ENCODE data around the gene TMEM82. TPM values are rescaled to one million over a fixed set of nuclear protein-coding genes. Genes with fewer than 3 reads are reported as not detected.
A peak's percentile ranks its signal among the peaks of the same experiment; 100 is the strongest.

TMEM82 gene
- total RNA-seq, 6 experiments from 2014 or later = not detected

DNA sequence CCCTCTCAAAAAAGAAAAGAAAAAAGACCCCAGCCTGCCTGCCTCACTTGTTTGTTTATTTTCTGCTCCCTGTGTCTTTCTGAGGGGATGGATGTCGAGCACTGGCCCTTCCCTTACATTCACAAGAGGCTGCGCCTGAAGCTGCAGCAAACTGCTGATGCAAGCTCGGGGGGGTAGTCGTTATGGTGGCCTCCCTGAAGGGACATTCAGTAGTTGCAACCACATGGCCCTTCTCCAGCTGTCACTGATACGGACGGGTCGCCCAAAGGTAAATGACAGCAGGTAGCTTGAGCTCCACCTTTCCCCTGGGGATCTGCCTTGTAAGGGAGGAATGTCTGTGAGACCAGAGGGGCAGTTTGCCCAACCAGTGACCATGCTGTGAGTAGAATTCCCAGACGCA lies 40.5 kb upstream of the TMEM82 start:
- TF ChIP-seq, protein P1, sequence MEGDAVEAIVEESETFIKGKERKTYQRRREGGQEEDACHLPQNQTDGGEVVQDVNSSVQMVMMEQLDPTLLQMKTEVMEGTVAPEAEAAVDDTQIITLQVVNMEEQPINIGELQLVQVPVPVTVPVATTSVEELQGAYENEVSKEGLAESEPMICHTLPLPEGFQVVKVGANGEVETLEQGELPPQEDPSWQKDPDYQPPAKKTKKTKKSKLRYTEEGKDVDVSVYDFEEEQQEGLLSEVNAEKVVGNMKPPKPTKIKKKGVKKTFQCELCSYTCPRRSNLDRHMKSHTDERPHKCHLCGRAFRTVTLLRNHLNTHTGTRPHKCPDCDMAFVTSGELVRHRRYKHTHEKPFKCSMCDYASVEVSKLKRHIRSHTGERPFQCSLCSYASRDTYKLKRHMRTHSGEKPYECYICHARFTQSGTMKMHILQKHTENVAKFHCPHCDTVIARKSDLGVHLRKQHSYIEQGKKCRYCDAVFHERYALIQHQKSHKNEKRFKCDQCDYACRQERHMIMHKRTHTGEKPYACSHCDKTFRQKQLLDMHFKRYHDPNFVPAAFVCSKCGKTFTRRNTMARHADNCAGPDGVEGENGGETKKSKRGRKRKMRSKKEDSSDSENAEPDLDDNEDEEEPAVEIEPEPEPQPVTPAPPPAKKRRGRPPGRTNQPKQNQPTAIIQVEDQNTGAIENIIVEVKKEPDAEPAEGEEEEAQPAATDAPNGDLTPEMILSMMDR (IDR thresholded peaks at IDR 0.05) = no peak
- Mint-ChIP-seq H3K9me3 (no peaks in the 10 kb centered on the region), H3K36me3 (ENCODE audit: low read depth) (peaks cover 11% of the 10 kb centered on the region), H3K27me3 (ENCODE audit: insufficient read depth) (peaks cover 2% of the 10 kb centered on the region; the same call in 1 of the 2 replicates), H3K4me3 (no peak overlapping the region), H3K4me1 (ENCODE audit: low read depth) (peaks cover 28% of the 10 kb centered on the region), H3K27ac (no peak overlapping the region)
- DNase-seq = no peak

DNA sequence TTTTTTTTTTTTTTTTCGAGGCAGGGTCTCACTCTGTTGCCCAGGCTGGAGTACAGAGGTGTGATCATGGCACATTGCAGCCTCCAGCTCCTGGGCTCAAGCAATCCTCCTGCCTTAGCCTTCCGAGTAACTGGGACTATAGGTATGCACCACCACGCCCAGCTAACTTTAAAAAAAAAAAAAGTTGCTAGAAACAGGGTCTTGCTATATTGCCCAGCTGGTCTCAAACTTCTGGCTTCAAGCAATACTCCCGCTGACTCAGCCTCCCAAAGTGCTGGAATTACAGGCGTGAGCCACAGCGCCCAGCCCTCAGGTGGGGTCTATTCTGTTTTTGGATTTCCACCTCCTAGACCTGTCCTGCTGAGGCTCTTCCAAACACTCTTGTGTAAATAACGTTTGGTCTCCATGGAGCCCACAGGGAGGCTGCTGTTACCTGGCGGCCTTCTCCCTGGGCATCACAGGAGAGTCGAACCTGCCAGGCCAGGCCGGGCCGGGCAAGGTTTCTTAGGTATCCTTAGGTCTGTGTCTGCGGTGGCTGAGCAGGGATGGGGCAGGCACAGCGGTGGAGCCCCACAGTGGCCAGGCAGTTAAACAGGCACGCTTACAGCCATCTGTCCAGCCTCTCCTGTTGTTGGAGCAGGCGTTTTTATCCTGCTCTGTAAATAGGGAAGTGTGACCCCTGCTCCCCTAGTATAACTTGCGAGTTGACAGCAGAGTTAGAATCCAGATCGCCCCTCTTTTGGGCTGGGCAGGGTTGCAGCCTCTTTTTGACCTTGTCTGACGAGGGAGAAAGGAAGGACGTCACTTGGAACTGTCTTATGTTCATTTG lies 39.4 kb upstream of the TMEM82 start:
- TF ChIP-seq, protein P1 (IDR thresholded peaks at IDR 0.05) = peak; percentile 43
- Mint-ChIP-seq H3K36me3 (ENCODE audit: low read depth) (peaks cover 12% of the 10 kb centered on the region), H3K27ac (peak overlapping the region; percentile 94), H3K4me1 (ENCODE audit: low read depth) (peaks cover 28% of the 10 kb centered on the region), H3K9me3 (no peaks in the 10 kb centered on the region), H3K27me3 (ENCODE audit: insufficient read depth) (peaks cover 2% of the 10 kb centered on the region; the same call in 1 of the 2 replicates), H3K4me3 (peak overlapping the region; percentile 77)
- no peak for DNase-seq

DNA sequence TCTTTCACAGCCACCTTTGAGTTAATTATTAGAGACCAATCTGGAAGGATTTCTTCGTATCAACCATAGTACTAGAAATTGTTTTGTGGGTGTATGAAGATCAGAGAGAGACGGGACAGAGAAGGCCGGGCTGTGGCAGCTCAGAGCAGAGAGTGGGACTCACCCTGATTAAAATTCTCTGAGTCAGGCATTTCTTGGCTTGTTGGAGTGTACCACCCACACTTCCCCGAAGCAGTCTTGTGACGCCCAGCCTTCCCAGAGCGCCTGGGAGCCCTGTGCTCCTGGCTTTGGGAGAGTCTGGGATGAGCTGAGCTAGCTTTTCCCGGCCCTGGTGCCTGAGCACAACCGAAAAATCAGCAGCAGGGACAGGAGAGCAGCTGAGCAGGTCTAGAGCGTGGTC lies 38.7 kb upstream of the TMEM82 start:
- Mint-ChIP-seq H3K9me3 (no peaks in the 10 kb centered on the region), H3K4me3 (peak overlapping the region; percentile 77), H3K27ac (peak overlapping the region; percentile 94), H3K27me3 (ENCODE audit: insufficient read depth) (peaks cover 2% of the 10 kb centered on the region; the same call in 1 of the 2 replicates), H3K36me3 (ENCODE audit: low read depth) (peaks cover 12% of the 10 kb centered on the region), H3K4me1 (ENCODE audit: low read depth) (peaks cover 28% of the 10 kb centered on the region)
- DNase-seq = peak; percentile 83
- TF ChIP-seq, protein P1 (IDR thresholded peaks at IDR 0.05) = no peak

DNA sequence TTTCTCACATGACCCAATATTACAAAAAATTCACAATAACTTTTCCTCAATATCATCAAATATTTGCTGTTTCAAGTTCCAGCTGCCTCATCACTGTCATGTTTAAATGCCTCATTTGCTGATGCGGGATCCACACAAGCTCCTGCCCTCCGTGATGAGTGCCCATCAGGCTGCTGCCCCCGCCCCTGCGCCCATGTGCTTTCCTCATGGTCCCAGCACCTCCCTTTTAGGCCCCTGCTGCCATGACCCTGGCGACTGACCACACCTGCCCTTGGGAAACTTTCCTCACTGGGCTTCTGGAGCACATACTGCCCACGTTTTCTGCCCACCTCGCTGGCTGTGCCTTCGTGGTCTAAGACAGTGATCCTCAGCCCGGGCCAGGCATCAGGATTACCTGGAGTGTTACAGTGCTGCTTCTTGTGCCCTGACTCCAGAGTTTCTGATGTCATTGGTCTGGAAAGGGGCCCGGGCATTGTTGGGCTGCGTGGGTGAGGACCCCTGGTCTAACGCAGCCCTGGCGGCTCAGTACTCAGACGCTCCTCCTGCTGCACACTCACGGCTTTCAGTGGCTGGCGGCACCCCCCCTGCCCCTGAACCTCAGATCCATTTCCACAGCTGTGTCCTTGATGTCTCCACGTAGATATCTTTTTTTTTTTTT lies 37.6 kb upstream of the TMEM82 start:
- peaks cover 2% of the 10 kb centered on the region; the same call in 1 of the 2 replicates for H3K27me3 Mint-ChIP-seq (ENCODE audit: insufficient read depth)
- TF ChIP-seq, protein P1 (IDR thresholded peaks at IDR 0.05) = no peak
- no peak for DNase-seq
- H3K36me3 Mint-ChIP-seq (ENCODE audit: low read depth) = peaks cover 8% of the 10 kb centered on the region
- H3K4me3 Mint-ChIP-seq = peak overlapping the region; percentile 77; the same call in 1 of the 2 replicates
- H3K9me3 Mint-ChIP-seq = no peaks in the 10 kb centered on the region
- H3K4me1 Mint-ChIP-seq (ENCODE audit: low read depth) = peaks cover 28% of the 10 kb centered on the region
- H3K27ac Mint-ChIP-seq = peak overlapping the region; percentile 94

DNA sequence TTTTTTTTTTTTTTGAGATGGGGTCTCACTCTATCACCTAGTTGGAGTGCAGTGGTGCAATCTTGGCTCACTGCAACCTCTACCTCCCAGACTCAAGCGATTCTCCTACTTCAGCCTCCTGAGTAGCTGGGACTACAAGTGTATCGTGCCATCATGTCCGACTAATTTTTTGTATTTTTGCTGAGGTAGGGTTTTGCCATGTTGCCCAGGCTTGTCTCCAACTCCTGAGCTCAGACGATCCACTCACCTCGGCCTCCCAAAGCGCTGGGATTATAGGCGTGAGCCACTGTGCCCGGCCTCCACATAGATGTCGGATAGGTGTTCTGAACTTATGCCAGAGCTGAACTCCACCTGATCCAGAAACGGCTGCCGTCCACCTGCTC lies 37.1 kb upstream of the TMEM82 start:
- H3K36me3 Mint-ChIP-seq (ENCODE audit: low read depth) = peaks cover 8% of the 10 kb centered on the region
- peaks cover 28% of the 10 kb centered on the region for H3K4me1 Mint-ChIP-seq (ENCODE audit: low read depth)
- peaks cover 2% of the 10 kb centered on the region; the same call in 1 of the 2 replicates for H3K27me3 Mint-ChIP-seq (ENCODE audit: insufficient read depth)
- peak overlapping the region; percentile 61; the same call in 1 of the 2 replicates for H3K27ac Mint-ChIP-seq
- no peak overlapping the region for H3K4me3 Mint-ChIP-seq
- no peak for DNase-seq
- no peaks in the 10 kb centered on the region for H3K9me3 Mint-ChIP-seq
- TF ChIP-seq, protein P1 (IDR thresholded peaks at IDR 0.05) = no peak

Data from HFFc6 (cell line).